GM19240 (cell line): ENCODE results near the gene NCOR2.

Experiments
- DNase-seq: peaks from one replicate; pipeline ENCODE4 v3.0.0; 2011; ENCODE audit warnings: low spot score; ENCODE audit not compliant: insufficient read length

The NCOR2 gene

GRCh38 chr12:124560146-124560890 lies 7.1 kb downstream of the NCOR2 start:
- DNase-seq = no peak

- DNase-seq = no peak
These were observed 8.0 kb downstream of the NCOR2 start for GRCh38 chr12:124559182-124560017.

GRCh38 chr12:124558313-124558712 lies 9.1 kb downstream of the NCOR2 start:
- DNase-seq = no peak

- DNase-seq = no peak
These were observed 9.7 kb downstream of the NCOR2 start for GRCh38 chr12:124557518-124558223.

GRCh38 chr12:124556896-124557501 lies 10.4 kb downstream of the NCOR2 start:
- no peak for DNase-seq

GRCh38 chr12:124556074-124556466 lies 11.3 kb downstream of the NCOR2 start:
- no peak for DNase-seq

DNA sequence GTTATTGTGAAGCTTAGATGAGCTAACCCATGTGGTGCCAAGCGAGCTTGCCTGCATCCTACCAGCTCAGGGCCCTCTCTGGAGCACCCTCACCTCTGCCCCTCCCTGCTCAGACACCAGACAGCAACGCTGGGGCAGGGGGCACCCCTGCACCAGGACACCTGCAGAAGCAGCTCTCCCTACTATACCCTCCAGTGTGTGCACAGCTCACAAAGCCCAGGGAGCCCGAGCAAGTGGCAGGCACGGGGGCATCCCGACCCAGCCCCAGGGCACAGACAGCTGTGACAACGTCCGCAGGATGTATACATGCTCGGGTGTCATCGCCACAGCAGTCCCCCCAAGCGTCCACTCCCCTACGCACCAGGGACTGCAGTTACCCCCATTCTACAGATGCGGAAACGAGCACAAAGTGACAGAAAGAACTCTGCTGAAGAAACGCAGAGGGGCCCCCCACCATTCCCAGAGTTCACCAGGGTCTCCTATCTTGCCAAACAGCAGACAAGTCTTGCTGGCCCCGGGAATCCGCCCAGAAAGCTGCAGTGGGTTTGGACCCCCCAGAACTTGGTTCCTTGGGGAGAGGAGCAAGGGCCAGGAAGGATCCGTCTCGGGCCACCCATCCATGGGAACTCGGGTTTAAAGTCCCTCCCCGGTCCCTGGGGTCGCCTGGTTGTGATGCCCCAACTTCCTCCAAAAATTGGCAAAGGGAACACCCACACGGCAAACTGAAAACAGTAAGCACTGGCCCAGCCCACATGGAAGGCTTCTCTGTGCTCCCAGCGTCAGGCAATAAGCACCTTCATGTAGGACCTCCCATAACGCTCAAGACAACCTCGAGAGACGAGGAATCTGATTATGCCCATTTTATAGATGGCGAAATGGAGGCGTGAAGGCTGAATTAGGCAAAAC lies 12.0 kb downstream of the NCOR2 start:
- no peak for DNase-seq

DNA sequence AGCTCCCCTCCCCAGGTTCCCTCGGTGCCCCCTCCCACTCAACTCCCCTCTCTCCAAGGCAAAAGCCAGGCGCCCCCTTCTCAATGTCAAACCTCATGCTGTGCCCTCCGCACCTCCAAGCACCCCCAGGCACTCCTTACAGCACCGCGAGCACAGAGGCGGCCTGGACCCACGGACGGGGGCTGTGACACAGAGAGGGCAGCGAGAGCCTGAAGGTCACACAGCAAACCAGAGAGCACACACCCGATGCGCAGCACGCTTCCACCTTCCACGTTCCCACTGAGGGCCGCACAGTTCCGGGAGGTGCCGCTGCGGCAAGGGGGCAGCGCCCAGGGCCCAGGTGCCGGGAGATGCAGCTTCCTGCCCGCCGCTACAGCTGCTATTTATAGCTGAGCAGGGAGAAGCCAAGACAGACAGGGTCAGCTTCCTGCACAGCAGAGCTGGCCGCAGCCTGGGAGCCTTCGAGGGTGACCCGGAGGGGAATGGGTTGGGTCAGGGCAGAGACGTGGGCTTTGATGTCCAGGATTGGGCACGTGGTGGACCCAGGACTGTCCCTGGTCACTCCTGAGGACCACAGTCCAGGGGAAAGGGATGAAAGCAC lies 12.9 kb downstream of the NCOR2 start:
- DNase-seq = no peak

DNA sequence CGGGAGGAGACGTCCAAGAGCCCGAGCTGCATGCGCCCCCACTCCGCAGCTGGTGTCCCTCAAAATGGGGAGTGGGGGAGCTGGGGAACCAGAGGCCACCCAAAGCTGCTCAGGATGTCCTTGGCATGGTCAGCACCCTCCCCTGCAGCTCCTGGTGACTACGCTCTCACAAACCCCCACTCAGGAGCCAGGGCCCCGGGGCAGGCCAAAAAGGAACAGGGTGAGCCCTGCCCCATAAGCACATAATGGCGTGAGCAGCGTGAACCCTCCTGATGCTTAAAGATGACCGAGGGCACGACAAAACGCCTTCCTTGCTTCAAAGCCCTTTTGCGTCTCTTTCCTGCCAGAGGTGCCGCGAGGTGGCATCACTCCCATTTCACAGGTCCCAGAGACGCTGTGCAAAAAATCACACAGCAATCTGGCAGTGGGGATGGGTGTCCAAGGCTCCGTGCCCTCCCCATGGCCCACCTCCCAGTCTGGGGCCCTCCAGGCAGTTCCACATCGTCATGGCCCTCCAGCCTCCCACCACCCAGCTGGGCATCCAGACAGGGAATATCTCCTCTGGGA lies 13.5 kb downstream of the NCOR2 start:
- no peak for DNase-seq

GRCh38 chr12:124551268-124552144 lies 15.9 kb downstream of the NCOR2 start:
- DNase-seq = no peak

DNA sequence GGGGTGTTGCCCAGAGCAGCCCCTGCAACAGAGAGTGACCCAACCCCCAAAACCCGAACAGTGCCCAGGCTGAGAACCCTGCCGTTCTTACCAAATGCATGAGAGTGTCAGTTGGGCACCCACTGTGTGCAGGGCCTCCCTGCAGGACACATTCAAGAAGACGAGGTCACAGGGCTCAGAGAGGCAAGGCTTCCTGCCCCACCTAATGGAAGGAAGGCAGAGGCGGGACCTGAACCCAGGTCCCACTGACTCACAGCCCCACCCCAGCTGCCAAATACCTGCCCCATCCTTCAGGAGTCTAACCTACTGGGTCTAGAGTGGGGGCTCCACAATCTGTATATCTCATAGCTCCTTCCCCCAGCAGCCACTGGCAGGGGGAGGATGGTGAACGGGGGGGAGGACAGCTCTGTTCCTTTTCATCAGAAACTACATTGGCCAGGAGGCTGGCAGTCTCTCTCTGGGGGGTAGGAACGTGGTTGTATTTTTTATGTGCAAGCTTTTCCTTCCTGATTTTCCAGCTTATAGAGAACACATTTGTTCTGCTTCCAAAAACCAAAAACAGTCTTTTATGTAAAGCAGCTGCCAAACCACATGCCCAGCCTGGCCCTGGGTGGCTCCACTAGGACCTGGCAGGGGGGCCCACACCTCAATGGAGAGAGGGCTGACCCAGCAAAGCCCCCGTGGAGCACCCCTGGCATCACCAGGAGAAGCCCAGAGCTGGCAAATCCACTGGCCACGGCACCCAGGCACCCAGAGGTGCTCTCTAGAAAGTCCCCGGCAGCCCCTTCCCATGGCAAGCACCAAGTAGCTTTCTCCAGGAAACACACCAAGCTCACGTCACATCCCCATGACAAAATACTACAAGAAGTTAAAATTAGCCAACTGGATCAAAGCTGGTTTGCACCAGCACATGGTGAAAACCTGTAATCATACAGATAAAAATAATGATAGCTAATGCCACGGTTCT lies 17.0 kb downstream of the NCOR2 start:
- no peak for DNase-seq

- no peak for DNase-seq
These were observed 17.8 kb downstream of the NCOR2 start for GRCh38 chr12:124549629-124550028.

DNA sequence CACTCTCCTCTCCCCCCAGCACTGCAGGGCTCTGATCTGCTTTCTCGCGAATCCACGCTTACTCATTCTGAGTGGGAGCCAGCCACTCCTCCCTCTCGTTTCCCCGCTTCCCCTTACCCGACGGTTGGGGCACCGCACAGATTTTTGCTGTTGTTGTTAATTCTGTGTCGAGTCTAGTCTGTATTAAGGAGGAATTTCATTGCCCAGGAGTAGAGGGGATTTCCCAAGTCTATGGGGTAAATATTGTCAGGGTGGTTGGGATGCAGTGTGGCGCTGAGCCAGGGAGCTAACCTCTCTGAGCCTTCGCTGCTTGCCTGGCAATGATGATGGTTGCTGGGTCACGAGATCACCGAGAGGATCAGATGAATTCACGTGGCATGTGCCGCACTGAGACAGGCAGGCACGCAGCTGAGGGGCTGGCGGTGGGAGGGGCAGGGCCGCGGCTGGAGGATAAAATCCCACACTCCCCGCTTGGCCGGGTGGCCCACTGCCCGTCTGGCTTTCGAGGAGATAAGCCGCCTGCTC lies 18.5 kb downstream of the NCOR2 start:
- DNase-seq = no peak

DNA sequence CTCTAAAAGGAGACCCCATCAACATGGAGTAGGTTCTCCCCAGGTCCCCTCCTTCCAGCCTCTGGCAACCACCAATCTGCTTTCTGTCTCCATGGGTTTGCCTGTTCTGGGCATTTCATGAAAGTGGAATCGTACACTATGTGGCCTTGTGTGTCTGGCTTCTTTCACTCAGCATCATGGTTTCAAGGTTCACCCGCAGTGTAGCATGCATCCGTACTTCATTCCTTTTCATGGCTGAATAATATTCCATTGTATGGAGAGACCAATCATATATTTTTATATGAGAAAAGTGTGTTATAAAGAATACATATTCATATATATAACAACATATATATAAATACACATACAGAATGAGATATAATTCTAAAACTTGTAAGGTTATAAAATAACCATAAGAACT lies 19.8 kb downstream of the NCOR2 start:
- no peak for DNase-seq

GRCh38 chr12:124545508-124546418 lies 21.6 kb downstream of the NCOR2 start:
- peak; percentile 87 for DNase-seq

DNA sequence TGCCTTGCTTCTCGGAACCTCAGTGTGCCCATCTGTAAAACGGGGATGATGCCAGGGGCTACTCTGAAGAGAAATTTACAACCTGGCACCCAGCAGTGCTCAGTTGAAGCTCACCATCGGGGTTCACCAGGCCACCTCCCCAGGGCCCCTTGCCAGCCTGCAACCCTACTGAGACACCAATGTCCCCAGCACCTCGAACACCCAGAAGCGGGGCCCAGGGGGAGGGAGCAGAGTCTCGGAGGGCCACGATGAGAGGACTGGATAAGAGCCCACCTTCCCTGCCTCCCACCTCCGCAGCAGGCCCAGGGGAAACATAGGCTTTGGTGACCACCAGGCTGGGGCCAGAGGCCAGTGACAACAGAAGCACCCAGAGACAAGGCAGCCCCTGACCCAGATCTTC lies 22.4 kb downstream of the NCOR2 start:
- no peak for DNase-seq
